Right lobe of liver (tissue), 4 donors: ENCODE measurements around the gene PTPRD.

Source experiments
- CTCF ChIP-seq, 4 donors: fragments of 200-600 bp in 3 of 4; fragments of 450-650 bp in 1 of 4; IDR thresholded peaks; one replicate each; pipeline versions ENCODE4 v1.5.1 to v1.8.0; 2016 to 2022; ENCODE audit warnings: antibody characterized with exemption in 4 of 4, mild to moderate bottlenecking in 2 of 4
- POLR2A ChIP-seq: fragments of 450-650 bp; IDR thresholded peaks from one replicate; pipeline ENCODE4 v1.6.1; 2017; ENCODE audit warnings: antibody characterized with exemption, mild to moderate bottlenecking
- donor health status: DM: no; HTN: no; CAD: no.
- donor health status: DM: no; HTN: no; CAD: no.
- donor health status: DM: no; HTN: yes; CAD: no.

GRCh38 chr9:9494336-9494735, 1118.5 kb downstream of the PTPRD start:
- no peak for TF ChIP-seq CTCF (IDR thresholded peaks at IDR 0.05)
- TF ChIP-seq POLR2A = no peak
